GM21576 (cell line): ENCODE data around the gene MGAT4A.

Experiments
- ATAC-seq: cut with Tn5 transposase; IDR thresholded peaks from one replicate; pipeline ENCODE4 v1.9.1; 2021; ENCODE audit warnings: mild to moderate bottlenecking, moderate library complexity; ENCODE audit not compliant: unreplicated experiment

MGAT4A gene

DNA sequence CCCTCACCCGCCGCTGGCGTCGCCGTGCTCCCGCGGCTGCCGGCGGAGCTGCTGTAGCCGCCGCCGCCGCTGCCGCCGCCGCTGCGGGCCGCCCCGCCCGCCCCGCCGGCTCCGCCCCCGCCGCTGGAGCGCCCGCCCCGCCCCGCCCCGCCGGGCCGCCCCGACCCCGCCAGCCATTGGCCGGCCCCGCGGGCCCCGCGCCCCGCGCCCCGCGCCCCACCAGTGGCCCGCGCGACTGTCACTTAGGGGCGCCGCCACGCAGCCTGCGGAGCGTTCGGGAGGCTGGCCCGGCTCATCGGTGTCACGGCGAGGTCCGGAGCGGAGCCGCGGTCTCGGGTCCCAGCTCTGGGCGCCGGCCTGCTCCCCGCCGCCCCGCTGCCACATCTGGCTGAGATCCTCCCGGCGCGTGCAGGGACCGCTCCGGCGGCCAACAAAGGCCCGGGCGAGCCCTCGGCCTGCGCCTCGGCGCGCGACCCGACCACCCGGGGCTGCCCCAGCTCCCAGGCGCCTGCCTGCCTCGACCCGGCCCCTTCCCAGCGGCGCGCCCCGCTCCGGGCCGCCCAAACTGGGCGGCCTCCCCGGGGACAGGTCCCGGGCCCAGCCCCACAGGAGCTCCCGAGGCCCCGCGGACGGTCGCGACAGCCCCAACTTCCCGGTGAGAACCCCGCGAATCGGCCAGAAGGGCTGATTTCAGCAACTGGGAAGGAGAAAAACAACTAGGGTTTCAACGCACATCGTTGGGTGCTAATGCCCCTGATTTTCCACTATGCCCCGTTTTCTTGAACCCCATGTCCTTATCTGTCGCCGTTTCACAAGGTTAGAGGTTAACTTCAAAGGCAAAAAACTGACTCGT, at the start of gene MGAT4A:
Gene MGAT4A, minus strand, starts transcription at position 92 of the 853 bp plus-strand sequence. CDS start 4,800 bp downstream, outside the sequence.
- peak; percentile 61 for ATAC-seq

DNA sequence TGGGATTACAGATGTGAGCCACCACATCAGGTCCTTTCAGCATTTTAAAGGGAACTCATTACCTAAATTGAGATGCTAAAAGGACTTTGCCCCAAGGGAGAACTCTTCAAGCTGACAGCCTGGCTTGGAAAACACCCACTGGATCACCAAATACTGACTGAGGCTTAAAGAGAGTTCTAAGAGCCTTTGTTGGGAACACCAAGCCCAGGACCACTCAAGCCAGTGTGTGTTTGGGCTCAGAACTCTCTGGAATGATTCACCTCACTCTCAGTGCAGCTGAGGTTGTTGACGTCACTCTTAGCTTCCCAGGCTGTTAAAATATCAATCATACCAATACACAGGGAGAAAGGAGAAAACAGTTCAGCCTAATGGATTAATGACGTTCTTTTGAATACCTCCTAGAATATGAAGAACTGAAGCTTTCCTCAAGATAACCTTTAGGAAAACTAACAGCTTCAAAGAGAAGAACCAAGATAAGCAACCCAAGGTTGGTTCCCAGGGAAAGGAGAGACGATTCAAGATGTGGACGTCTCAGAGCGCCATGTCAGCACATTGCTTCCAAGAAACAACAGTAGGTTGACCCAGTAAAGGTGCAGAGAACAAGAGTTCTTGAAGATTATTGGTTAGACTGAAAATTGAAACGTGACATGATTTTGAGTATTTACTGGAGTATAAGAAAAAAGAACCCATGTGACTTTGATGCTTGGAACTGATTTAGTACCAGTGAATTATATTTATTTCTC, 48.0 kb upstream of the MGAT4A start:
- ATAC-seq = no peak

DNA sequence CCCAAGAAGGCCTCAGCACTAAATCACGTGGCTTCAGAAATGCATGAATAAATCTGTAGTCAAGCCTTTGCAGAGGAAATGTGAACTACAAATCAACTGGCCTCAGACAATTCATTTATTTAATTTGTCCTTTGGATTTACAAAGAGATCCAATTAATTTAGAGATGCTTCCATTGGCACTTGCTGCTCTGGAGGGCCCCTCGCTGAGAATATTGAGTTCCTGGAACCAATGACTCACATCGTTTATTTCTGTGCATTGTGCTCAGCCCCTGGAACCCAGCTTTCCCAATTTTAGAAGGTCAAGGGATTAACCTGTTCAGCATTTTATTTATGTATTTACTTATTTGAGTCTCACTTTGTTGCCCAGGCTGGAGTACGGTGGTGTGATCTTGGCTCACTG, 47.2 kb upstream of the MGAT4A start:
- ATAC-seq = no peak

DNA sequence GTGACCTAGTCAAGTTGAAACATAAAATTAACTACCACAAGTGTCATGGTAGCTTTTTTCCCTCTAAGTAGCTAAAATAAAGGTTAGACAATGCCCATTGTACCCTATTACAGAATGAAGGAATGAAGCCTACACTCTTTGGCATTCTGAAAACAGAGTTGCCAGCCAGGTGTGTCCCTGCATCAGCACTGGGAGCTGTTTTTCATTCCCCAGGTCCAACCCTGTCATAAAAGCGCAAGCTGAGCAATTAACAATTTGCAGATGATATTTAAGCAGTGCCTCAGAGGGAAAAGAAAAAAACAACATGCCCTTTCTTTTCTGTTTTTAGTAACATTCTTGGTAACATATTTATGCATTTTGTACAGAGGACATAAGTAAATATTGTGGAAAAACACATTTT, 46.8 kb upstream of the MGAT4A start:
- ATAC-seq = no peak

DNA sequence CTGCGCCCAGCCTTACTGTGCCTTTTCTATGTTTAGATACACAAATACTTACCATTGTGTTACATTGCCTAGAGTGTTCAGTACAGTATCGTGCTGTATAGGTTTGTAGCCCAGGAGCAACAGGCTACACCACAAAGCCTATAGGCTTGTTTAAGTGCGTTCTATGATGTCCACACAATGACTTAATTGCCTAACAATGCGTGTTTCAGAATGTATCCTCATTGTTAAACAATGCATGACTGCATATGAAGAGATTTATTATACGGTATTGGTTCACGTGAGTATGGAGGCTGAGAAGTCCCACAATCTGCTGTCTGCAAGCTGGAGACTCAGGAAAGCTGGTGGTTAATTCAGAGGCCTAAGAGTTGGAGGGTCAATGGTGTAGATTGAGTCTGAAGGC, 46.1 kb upstream of the MGAT4A start:
- no peak for ATAC-seq

DNA sequence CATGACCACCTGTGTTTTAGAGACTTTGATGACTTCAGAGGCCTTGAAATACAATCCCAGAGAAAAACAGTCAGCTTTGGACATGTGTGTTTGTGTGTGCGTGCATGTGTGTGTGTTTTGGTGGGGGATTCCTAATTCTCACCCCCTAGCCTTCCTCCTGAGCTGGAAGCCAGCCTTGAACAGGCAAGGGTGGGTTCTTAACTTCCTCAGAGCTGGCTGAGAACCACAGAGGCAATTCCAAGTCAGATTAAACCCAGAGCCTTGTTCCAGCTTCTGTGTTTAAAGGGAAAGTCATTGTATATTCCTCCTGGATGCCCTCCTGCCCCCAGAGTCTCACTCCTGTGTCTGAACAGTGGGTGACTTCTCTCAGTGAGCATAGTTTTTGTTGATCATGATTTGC, 45.2 kb upstream of the MGAT4A start:
- no peak for ATAC-seq

DNA sequence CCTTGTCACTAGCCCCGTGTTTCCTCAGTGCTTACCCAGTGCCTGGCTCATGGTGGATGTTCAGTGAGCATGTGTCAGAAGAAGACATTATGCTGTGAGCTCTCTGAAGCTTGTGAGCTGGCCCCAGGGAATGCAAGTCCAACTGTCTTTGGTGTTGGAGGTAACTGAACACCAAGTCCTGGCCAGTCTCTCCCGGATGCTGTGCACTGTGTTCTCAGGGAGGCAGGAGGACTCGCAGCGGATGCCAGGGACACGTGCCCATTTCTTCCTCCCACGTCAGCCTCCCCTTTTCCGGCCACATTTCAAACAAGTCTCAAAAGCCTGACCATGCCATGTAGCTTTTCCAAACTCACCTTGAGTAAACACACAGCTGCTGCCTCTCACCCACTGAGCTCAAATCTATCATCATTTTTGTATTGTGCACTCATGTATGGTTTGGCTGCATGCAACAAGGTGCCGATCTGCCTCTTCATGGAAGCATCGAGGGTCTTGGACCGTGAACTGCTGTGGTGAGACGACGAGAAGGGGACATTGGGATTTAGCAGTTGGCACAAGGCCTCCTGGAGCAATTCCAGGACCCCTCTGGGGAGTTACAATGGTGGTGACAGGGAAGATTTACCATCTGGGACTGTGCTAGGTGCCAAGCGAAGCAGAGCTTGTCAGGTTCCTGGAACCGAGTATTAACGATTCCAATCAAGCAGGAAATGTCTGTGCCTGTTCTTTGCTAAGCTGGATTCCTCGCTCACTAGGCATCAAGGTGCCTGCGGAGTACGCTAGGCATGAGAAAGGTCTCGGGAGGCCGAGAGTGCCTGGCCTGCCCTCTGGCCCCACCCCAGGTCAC, 44.4 kb upstream of the MGAT4A start:
- ATAC-seq = no peak

DNA sequence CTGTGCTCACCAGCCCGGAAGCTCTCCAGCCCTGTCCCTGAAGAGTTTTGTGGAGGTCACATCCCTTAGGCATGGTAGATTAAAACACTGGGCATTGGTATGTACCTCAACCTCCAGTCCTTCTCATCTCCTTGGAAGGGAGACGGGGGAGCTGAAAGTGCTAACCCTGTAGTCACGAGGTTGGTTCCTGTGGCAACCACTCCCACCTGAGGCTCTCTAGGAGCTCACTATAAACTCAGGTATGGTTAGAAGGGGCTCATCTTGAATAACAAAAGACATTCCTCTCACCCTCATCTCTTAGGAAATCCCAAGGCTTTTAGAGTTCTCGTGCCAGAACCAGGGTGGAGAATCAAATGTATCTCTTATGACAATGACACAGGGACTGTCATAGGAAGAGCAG, 43.0 kb upstream of the MGAT4A start:
- ATAC-seq = no peak

DNA sequence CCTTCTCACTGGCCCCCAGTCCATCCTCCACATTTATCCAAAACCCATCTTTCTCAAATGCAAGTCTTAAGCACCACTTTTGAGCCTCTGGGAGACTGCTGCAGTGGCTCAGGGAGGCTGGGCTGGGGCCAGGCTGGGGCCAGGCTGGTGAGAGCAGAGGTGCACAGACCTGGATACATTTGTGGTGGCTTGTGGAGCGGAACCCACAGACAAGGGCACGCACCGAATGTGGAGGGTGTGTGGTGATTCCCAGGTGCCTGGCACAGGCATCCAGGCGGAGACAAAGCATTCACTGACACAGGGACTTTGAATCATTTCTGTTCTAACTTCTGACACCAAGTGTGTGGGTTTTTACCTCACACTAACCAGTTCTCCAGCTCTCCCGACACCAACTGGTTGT, 42.2 kb upstream of the MGAT4A start:
- ATAC-seq = no peak

DNA sequence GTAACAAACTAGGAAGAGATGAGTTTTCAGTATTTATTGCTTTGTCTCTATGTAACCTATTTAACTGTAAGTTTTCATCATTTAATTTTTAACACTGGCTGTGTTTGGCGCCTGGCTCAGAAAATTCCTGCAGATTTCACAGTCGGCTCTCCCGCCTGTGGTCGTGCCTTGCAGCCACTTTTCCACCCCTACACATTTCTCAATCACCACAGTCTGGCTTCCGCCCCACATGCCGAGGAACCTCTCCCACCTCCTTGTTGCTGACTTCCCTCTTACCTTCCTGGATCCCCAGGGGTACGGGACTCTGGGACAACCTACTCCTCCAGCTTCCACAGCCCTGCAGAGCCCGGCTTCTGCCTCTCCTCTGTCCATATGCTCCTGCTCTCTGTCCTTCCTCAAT, 41.6 kb upstream of the MGAT4A start:
- no peak for ATAC-seq

DNA sequence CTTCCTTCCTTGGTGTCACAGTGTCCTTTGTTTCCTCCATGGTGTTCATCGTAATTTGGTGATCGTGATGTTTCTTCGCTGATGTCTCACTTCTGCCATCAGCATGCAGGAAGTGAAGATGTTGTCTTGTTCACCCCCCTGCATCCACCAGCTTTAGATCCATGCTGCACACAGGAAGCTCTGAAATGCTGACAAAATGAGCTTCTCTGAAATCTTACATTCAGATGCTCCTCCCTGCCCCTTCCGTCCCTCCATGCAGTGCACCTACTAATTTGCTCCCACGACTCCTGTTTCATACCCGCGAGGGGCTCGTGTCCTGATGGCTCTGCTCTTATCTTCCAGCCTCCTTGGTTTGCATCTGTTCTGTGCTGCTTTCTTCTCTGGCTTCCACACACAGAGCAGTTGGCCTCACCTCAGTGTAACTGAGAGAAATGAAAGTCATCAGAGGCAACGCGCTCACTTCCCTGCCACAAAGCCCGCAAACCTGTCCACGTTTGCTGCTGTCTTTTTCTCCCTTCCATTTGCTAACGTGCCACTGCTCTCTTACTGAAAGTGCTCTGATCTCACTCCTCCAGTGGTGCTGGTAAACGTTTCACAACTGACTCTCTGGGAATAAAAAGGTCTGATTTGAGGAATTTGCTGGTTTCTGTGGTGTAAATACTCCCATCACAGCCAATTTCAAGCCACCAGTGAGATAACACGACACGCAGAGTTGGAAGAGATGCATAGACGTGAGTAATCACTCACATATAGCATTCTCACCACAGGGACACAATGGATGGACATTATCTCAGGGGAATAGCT, 41.0 kb upstream of the MGAT4A start:
- ATAC-seq = peak; percentile 60

DNA sequence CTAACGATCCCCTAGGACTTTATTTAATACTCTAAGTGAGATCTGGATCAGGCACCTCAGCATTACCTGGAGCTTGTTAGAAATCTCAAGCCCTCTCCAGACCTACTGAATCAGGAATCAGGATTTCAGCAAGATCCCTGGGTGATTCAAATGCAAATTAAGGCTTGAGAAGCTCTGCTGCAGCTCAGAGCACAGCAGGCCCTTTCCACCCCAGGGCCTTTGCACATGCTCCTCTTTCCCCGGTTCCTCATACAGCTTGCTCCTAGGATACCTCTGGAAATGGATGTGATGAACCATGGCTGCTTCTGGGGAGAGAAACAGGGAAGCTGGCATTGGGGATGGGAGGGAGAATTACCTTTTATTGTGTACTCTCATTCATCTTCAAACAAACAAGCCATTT, 40.3 kb upstream of the MGAT4A start:
- ATAC-seq = no peak

DNA sequence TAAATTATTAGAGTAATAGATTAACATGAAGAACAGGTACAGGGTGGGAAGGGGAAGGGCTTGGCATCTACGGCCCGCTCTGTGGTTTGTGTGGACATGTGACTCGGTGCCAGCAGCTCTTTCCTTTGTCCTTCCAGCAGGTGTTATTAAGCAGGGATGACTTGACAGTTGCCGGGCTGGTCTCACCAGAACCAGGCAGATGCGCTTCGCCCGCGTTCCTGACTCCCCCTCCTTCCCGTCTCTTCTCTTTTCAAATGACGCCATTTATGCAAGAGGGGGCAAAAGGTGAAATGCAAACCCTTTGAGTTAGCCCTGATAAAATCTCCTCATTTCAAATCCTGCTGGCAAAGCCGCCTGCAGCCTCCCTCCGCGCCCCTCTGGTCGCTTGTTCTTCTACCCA, 38.9 kb upstream of the MGAT4A start:
- no peak for ATAC-seq

DNA sequence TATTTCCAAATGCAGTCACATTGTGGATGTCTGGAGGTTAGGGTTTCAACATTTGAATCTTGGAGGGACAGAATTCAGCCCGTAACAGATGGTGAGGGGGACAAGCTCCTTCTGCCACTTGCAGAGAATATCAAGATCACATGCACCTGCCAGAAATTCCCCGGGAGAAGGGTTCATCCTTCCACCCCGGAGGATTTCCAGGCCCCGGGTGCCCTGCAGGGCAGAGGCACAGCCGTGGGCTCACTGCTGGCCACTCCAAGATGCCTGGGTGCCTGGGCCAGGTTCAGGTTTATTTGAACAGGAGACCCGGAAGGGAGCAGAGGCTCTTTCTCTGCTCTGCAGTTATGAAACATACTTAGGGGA, 38.2 kb upstream of the MGAT4A start:
- ATAC-seq = no peak

DNA sequence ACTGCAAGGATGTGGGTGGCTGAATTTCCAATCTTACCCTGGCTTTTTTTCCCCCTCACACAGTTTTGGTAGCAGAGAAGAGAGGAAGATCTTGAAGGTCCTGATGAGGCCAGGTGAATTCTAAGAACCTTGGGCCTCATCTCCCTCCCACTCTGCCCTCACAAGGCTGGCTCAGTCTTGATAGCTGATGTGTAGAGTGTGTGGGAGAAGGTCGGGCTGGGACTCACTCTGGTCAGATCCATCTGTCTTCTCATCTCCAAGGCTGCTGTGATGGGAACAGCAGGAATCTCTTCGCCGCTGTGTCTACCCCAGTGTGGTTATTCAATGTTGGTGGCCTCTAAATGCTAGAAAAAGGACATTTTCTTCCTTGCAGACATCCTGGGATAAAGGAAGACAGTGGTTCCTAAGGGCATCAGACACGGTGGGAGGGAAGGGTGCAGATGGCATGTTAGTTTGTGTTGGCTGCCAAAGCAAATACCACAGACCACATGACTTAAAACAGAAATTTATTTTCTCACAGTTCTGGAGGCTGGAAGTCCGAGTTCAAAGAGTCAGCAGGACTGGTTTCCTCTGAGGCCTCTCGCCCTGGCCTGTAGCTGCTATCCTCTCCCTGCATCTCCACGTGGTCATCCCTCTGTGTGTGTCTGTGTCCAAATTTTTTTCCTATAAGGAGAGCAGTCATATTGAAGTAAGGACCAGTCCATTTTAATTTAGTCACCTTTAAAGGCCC, 37.6 kb upstream of the MGAT4A start:
- ATAC-seq = no peak

DNA sequence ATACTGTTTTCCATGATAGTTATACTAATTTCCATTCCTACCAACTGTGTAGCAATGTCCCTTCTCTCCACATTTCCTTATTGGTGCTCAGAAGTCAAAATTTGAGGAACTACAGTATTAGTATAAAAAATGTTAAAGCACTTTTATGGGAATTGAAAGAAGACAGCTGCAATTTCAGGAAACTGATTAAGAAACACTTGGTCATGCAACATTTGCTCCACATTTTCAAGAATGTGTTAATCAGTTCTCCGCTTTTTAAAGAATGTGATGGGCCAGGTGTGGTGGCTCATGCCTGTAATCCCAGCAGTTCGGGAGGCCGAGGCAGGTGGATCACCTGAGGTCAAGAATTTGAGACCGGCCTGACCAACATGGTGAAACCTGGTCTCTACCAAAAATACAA, 33.6 kb upstream of the MGAT4A start:
- ATAC-seq = no peak

DNA sequence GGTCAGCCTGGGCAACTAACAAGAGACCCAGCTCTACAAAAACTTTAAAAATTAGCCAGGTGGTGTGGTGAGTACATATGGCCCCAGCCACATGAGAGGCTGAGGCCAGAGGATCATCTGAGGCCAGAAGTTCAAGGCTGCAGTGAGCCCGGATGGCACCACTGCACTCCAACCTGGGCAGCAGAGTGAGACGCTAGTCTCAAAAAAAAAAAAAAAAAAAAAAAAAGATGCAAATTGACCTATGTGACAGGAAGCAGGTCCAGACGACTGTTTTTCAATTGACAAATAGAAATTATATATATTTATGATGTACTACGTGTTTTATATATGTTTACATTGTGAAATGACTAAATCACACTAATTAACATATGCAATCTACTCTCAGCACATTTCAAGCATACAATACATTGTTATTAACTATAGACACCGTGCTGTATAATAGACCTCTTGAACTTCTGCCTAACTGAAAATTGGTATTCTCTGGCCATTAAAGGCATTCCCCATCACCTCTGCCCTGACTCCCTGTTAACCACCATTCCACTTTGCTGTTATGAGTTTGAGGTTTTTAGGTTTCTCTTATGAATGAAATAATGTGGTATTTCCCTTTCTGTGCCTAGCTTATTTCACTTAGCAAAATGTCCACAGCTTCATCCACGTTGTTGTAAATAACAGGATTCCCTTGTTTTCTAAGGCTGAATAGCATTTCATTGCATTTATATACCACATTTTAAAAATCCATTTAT, 32.4 kb upstream of the MGAT4A start:
- ATAC-seq = no peak

DNA sequence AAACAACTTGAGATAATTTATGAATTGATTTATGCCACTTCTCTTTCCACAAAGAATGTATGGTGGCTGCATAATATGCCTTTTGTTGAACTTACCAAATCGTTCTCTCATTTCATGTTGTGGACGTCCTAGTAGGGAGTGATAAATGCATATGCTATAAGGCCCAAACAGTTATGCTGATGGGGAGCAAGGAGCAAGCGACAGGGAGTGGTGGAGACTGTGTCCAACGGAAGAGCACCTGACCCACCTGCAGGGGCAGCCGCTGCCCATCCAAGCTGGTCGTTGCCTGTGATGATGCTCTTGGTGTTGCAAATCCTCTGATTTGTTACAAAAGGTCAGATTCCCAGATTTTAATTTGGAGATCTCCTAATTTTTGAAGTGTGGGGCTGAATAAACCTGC, 31.0 kb upstream of the MGAT4A start:
- no peak for ATAC-seq

DNA sequence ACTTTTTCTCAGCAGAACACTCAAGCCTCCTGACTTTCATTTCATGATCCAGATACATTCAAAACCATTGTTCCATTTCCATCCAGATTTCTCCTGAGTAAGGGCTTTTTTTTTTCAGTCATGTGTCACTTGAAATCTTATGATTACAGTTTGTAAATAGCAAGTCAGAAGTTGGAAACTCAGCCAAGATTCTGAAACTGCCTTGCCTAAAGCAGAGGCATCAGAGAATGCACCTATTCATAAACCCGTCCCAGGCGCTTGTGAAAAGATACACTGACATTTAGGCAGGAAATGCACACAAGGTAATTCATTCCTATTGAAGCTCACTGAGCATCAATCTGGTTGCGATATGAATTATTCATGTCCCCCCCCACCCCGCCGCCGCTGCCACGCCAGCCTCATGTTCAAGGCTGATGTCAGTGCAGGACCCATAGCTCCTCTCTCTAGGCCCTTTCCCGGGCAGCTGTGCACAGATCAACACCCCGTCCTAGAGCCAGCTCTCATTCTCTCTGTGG, 30.4 kb upstream of the MGAT4A start:
- no peak for ATAC-seq
